ENCODE results near the gene TTC8. TPM values are rescaled to one million over a fixed set of nuclear protein-coding genes. Genes with fewer than 3 reads are reported as not detected.

Gene TTC8
- polyA plus RNA-seq, 3 donors = 2.3 to 3.7 (median 2.7) TPM

DNA sequence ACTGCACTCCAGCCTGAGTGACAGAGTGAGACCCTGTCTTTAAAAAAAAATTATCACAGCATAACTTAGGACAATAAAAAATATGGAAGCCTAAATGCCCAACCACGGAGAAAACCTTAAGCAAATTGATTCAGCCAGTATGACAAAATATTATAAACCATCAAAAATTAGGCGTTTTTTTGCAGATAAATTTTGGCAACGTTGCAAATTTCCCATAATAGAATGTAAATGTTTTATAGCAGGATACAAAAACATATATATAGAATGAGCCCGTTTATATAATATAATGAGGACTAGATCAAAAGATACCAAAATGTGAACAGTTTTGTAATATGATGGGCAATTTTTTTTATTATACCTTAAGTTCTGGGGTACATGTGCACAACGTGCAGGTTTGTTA lies 24.9 kb upstream of the TTC8 start:
- Histone ChIP-seq H3K27me3 (ENCODE audit: control insufficient read depth in 2 of 2, insufficient read depth in 2 of 2, low read length in 2 of 2) (peaks cover 4 to 5% of the 10 kb centered on the region in 2 donors), H2AFZ (ENCODE audit: insufficient read depth, low read depth, low read length, poor library complexity, severe bottlenecking) (no peak overlapping the region), H3K36me3 (replicated peaks in 1 of 2; ENCODE audit: control insufficient read depth in 1 of 2, insufficient read depth in 2 of 2, low read length in 2 of 2) (no peaks in the 10 kb centered on the region), H4K20me1 (ENCODE audit: insufficient read depth, low read length) (no peaks in the 10 kb centered on the region), H3K79me2 (ENCODE audit: insufficient read depth, low read length) (no peaks in the 10 kb centered on the region), H3K4me2 (replicated peaks; ENCODE audit: extremely low read depth, low read length, poor library complexity, severe bottlenecking) (no peak overlapping the region), H3K4me3 (replicated peaks in 1 of 3; ENCODE audit: low read depth in 2 of 3, low read length in 3 of 3) (no peak overlapping the region), H3K9ac (ENCODE audit: insufficient read depth, low read length, poor library complexity, severe bottlenecking) (no peak overlapping the region), H3K9me3 (replicated peaks in 1 of 2; ENCODE audit: control insufficient read depth in 1 of 2, insufficient read depth in 1 of 2, low read length in 2 of 2) (no peaks in the 10 kb centered on the region), H3K27ac (ENCODE audit: low read depth in 1 of 2, low read length in 2 of 2) (no peak overlapping the region), H3K4me1 (ENCODE audit: control insufficient read depth in 1 of 2, insufficient read depth in 2 of 2, low read length in 2 of 2) (no peaks in the 10 kb centered on the region)
- no CpG with 5 or more reads among the region's 5 CpGs for WGBS (ENCODE audit: insufficient coverage)
- intact Hi-C loops (cut with micrococcal nuclease) = no loop called here
- H3K4me1 Mint-ChIP-seq = peaks cover 6% of the 10 kb centered on the region
- H3K9me3 Mint-ChIP-seq = peaks cover 0 to 12% (median 5%) of the 10 kb centered on the region in 7 donors
- no peaks in the 10 kb centered on the region for H3K36me3 Mint-ChIP-seq
- DNase-seq = no peak
- H3K4me3 Mint-ChIP-seq = no peak overlapping the region
- peaks cover 5 to 22% (median 16%) of the 10 kb centered on the region in 3 donors for H3K27me3 Mint-ChIP-seq (ENCODE audit: low read depth in 3 of 3)
- TF ChIP-seq, protein P1, sequence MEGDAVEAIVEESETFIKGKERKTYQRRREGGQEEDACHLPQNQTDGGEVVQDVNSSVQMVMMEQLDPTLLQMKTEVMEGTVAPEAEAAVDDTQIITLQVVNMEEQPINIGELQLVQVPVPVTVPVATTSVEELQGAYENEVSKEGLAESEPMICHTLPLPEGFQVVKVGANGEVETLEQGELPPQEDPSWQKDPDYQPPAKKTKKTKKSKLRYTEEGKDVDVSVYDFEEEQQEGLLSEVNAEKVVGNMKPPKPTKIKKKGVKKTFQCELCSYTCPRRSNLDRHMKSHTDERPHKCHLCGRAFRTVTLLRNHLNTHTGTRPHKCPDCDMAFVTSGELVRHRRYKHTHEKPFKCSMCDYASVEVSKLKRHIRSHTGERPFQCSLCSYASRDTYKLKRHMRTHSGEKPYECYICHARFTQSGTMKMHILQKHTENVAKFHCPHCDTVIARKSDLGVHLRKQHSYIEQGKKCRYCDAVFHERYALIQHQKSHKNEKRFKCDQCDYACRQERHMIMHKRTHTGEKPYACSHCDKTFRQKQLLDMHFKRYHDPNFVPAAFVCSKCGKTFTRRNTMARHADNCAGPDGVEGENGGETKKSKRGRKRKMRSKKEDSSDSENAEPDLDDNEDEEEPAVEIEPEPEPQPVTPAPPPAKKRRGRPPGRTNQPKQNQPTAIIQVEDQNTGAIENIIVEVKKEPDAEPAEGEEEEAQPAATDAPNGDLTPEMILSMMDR (IDR thresholded peaks at IDR 0.05) = no peak
- H3K27ac Mint-ChIP-seq = no peak overlapping the region

DNA sequence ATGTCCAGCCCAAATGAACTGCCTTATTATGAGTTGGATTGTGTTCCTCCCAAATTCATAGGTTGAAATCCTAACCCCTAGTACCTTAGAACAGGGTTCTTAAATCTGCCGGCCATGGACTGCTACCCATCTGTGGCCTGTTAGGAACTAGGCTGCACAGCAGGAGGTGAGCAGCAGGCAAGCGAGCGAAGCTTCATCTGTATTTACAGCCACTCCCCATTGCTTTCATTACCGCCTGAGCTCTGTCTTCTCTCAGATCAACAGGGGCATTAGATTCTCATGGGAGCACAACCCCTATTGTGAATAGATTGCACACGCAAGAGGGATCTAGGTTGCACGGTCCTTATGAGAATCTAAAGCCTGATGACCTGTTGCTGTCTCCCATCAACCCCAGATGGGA lies 21.9 kb upstream of the TTC8 start:
- Mint-ChIP-seq H3K9me3 (peaks cover 0 to 15% (median 5%) of the 10 kb centered on the region in 7 donors), H3K4me3 (no peak overlapping the region)
- WGBS (ENCODE audit: insufficient coverage) = 97% methylated on average over 6 of the region's 6 CpGs

More for the DNA sequence above, 21.9 kb upstream of the TTC8 start:
- TF ChIP-seq, protein P1 (IDR thresholded peaks at IDR 0.05) = no peak
- H3K4me1 Mint-ChIP-seq = peaks cover 6% of the 10 kb centered on the region
- intact Hi-C loops (cut with micrococcal nuclease) = no loop called here
- H3K79me2 ChIP-seq (ENCODE audit: insufficient read depth, low read length) = no peaks in the 10 kb centered on the region
- no peak overlapping the region for H3K4me3 ChIP-seq (replicated peaks in 1 of 3; ENCODE audit: low read depth in 2 of 3, low read length in 3 of 3)
- peaks cover 0 to 5% of the 10 kb centered on the region in 2 donors for H3K27me3 ChIP-seq (ENCODE audit: control insufficient read depth in 2 of 2, insufficient read depth in 2 of 2, low read length in 2 of 2)
- no peaks in the 10 kb centered on the region for H3K36me3 ChIP-seq (replicated peaks in 1 of 2; ENCODE audit: control insufficient read depth in 1 of 2, insufficient read depth in 2 of 2, low read length in 2 of 2)
- H3K4me1 ChIP-seq (ENCODE audit: control insufficient read depth in 1 of 2, insufficient read depth in 2 of 2, low read length in 2 of 2) = no peaks in the 10 kb centered on the region
- no peak overlapping the region for H3K27ac Mint-ChIP-seq
- DNase-seq = no peak
- H2AFZ ChIP-seq (ENCODE audit: insufficient read depth, low read depth, low read length, poor library complexity, severe bottlenecking) = no peak overlapping the region
- no peaks in the 10 kb centered on the region for H4K20me1 ChIP-seq (ENCODE audit: insufficient read depth, low read length)
- H3K9me3 ChIP-seq (replicated peaks in 1 of 2; ENCODE audit: control insufficient read depth in 1 of 2, insufficient read depth in 1 of 2, low read length in 2 of 2) = no peaks in the 10 kb centered on the region
- no peak overlapping the region for H3K27ac ChIP-seq (ENCODE audit: low read depth in 1 of 2, low read length in 2 of 2)
- H3K27me3 Mint-ChIP-seq (ENCODE audit: low read depth in 3 of 3) = peaks cover 3 to 15% (median 10%) of the 10 kb centered on the region in 3 donors
- no peaks in the 10 kb centered on the region for H3K36me3 Mint-ChIP-seq
- H3K9ac ChIP-seq (ENCODE audit: insufficient read depth, low read length, poor library complexity, severe bottlenecking) = no peak overlapping the region
- H3K4me2 ChIP-seq (replicated peaks; ENCODE audit: extremely low read depth, low read length, poor library complexity, severe bottlenecking) = no peak overlapping the region

Data from CD14-positive monocyte (primary cell).